SU-DHL-6 (cell line): ENCODE measurements around the gene SHROOM4.

Source experiments
- H2AFZ ChIP-seq: fragments of 200-600 bp; sonication (generic); 2 replicates; pipeline ENCODE4 v1.6.1; 2014; ENCODE audit warnings: low read depth, mild to moderate bottlenecking, moderate library complexity, mixed read lengths, antibody characterized with exemption, low read length; ENCODE audit not compliant: severe bottlenecking
- H3F3A ChIP-seq: fragments of 200-600 bp; shearing (Covaris generic); 2 replicates; pipeline ENCODE4 v1.6.0; 2016; ENCODE audit warnings: antibody characterized with exemption, mild to moderate bottlenecking; ENCODE audit not compliant: insufficient read depth
- H3K27ac ChIP-seq: fragments of 200-600 bp; sonication (generic); 2 replicates; pipeline ENCODE4 v1.5.1; 2016; ENCODE audit warnings: low read depth, mild to moderate bottlenecking, low read length, moderate library complexity, mixed read lengths
- H3K27me3 ChIP-seq: fragments of 200-600 bp; sonication (generic), shearing (Covaris generic); 2 replicates; pipeline ENCODE4 v1.6.0; 2014; ENCODE audit warnings: mild to moderate bottlenecking, low read length
- H3K36me3 ChIP-seq: fragments of 200-600 bp; sonication (generic); 2 replicates; pipeline ENCODE4 v1.6.1; 2014; ENCODE audit warnings: mild to moderate bottlenecking, low read length, mixed read lengths
- H3K4me2 ChIP-seq: fragments of 300-600, 200-600 bp; shearing (Covaris generic), sonication (generic); 2 replicates; pipeline ENCODE4 v1.6.0; 2014; ENCODE audit warnings: low read length, low read depth, mild to moderate bottlenecking; ENCODE audit not compliant: poor library complexity, severe bottlenecking
- H3K4me3 ChIP-seq: fragments of 200-600 bp; sonication (generic); 2 replicates; pipeline ENCODE4 v1.5.1; 2014; ENCODE audit warnings: antibody characterized with exemption, low read length, mild to moderate bottlenecking, mixed read lengths; ENCODE audit not compliant: insufficient read depth, poor library complexity, severe bottlenecking
- H3K79me2 ChIP-seq: fragments of 200-600 bp; sonication (generic); 2 replicates; pipeline ENCODE4 v1.6.1; 2014; ENCODE audit warnings: mild to moderate bottlenecking, low read length, moderate library complexity; ENCODE audit not compliant: insufficient read depth
- H3K9ac ChIP-seq: fragments of 200-600 bp; sonication (generic); 2 replicates; pipeline ENCODE4 v1.7.0; 2014; ENCODE audit warnings: mild to moderate bottlenecking, low read length
- H3K9me2 ChIP-seq: fragments of 200-600 bp; sonication (generic); replicated peaks from 2 replicates; pipeline ENCODE4 v1.6.1; 2014; ENCODE audit warnings: low read length; ENCODE audit not compliant: insufficient read depth
- H3K9me3 ChIP-seq: fragments of 200-600 bp; sonication (generic); 2 replicates; pipeline ENCODE4 v1.6.1; 2014; ENCODE audit warnings: low read length, mixed read lengths; ENCODE audit not compliant: insufficient read depth
- H4K20me1 ChIP-seq: fragments of 200-600 bp; sonication (generic); 2 replicates; pipeline ENCODE4 v1.6.1; 2014; ENCODE audit warnings: low read depth, mild to moderate bottlenecking, antibody characterized with exemption, low read length, moderate library complexity, mixed read lengths
- EZH2phosphoT487 ChIP-seq: fragments of 200-600 bp; sonication (generic), shearing (Covaris generic); conservative IDR thresholded peaks from 2 replicates; pipeline ENCODE4 v1.6.1; 2018; ENCODE audit warnings: mild to moderate bottlenecking, antibody characterized with exemption, low read length, moderate library complexity, mixed read lengths
- TF ChIP-seq, protein P1 (sequence below): fragments of 200-600 bp; sonication (generic); IDR thresholded peaks from one replicate; pipeline ENCODE4 v1.5.1; 2017; ENCODE audit warnings: antibody characterized with exemption, mild to moderate bottlenecking, low read length, moderate library complexity; ENCODE audit not compliant: insufficient read depth, poor library complexity, severe bottlenecking

The SHROOM4 gene

GRCh38 chrX:50700921-50701320 is 113.1 kb downstream of the SHROOM4 start:
- no peak overlapping the region for H3K9ac ChIP-seq
- no peaks in the 10 kb centered on the region for H4K20me1 ChIP-seq
- H3F3A ChIP-seq: no peaks in the 10 kb centered on the region
- H3K9me3 ChIP-seq: no peaks in the 10 kb centered on the region
- TF ChIP-seq EZH2phosphoT487: no peak
- TF ChIP-seq, protein P1, sequence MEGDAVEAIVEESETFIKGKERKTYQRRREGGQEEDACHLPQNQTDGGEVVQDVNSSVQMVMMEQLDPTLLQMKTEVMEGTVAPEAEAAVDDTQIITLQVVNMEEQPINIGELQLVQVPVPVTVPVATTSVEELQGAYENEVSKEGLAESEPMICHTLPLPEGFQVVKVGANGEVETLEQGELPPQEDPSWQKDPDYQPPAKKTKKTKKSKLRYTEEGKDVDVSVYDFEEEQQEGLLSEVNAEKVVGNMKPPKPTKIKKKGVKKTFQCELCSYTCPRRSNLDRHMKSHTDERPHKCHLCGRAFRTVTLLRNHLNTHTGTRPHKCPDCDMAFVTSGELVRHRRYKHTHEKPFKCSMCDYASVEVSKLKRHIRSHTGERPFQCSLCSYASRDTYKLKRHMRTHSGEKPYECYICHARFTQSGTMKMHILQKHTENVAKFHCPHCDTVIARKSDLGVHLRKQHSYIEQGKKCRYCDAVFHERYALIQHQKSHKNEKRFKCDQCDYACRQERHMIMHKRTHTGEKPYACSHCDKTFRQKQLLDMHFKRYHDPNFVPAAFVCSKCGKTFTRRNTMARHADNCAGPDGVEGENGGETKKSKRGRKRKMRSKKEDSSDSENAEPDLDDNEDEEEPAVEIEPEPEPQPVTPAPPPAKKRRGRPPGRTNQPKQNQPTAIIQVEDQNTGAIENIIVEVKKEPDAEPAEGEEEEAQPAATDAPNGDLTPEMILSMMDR: no peak
- no peak overlapping the region for H3K27ac ChIP-seq
- H3K4me2 ChIP-seq: no peak overlapping the region
- H3K36me3 ChIP-seq: no peaks in the 10 kb centered on the region
- H3K27me3 ChIP-seq: no peaks in the 10 kb centered on the region
- no peak overlapping the region for H2AFZ ChIP-seq
- H3K4me3 ChIP-seq: no peak overlapping the region
- no peaks in the 10 kb centered on the region for H3K9me2 ChIP-seq
- no peaks in the 10 kb centered on the region for H3K79me2 ChIP-seq

- Histone ChIP-seq H3K27me3 (no peaks in the 10 kb centered on the region), H4K20me1 (no peaks in the 10 kb centered on the region), H3K27ac (no peak overlapping the region), H3K9me3 (no peaks in the 10 kb centered on the region), H3K9ac (no peak overlapping the region), H3K79me2 (no peaks in the 10 kb centered on the region), H2AFZ (no peak overlapping the region), H3F3A (no peaks in the 10 kb centered on the region), H3K9me2 (no peaks in the 10 kb centered on the region), H3K4me2 (no peak overlapping the region), H3K4me3 (no peak overlapping the region), H3K36me3 (no peaks in the 10 kb centered on the region)
- TF ChIP-seq EZH2phosphoT487: no peak
- TF ChIP-seq, protein P1: no peak
Observed at GRCh38 chrX:50698944-50699343, 115.0 kb downstream of the SHROOM4 start.

GRCh38 chrX:50697691-50698090 is 116.3 kb downstream of the SHROOM4 start:
- Histone ChIP-seq H3K4me3 (no peak overlapping the region), H3K27me3 (no peaks in the 10 kb centered on the region), H3F3A (no peaks in the 10 kb centered on the region), H3K9ac (no peak overlapping the region), H2AFZ (no peak overlapping the region), H3K9me2 (no peaks in the 10 kb centered on the region), H3K4me2 (no peak overlapping the region), H3K27ac (no peak overlapping the region), H3K79me2 (no peaks in the 10 kb centered on the region), H3K36me3 (no peaks in the 10 kb centered on the region), H4K20me1 (no peaks in the 10 kb centered on the region), H3K9me3 (no peaks in the 10 kb centered on the region)
- TF ChIP-seq, protein P1: no peak
- TF ChIP-seq EZH2phosphoT487: no peak

GRCh38 chrX:50691820-50692219 is 122.2 kb downstream of the SHROOM4 start:
- Histone ChIP-seq H3K4me3 (no peak overlapping the region), H3K79me2 (no peaks in the 10 kb centered on the region), H3K27me3 (no peaks in the 10 kb centered on the region), H4K20me1 (no peaks in the 10 kb centered on the region), H3K27ac (no peak overlapping the region), H3K9ac (no peak overlapping the region), H3K9me2 (no peaks in the 10 kb centered on the region), H3K4me2 (no peak overlapping the region), H3K9me3 (no peaks in the 10 kb centered on the region), H3K36me3 (no peaks in the 10 kb centered on the region), H2AFZ (no peak overlapping the region), H3F3A (no peaks in the 10 kb centered on the region)
- TF ChIP-seq EZH2phosphoT487: no peak
- TF ChIP-seq, protein P1: peak; percentile 33
